Epithelial cell of esophagus (primary cell): Measurements from ENCODE around the gene MITF.

Source experiments
- DNase-seq: peaks from one replicate; pipeline ENCODE4 v3.0.0; 2010; ENCODE audit warnings: low read depth
- H3K4me3 ChIP-seq: 2 replicates; pipeline ENCODE4 v1.5.1; 2011; ENCODE audit warnings: mild to moderate bottlenecking, low read length, control low read depth
- CTCF ChIP-seq: IDR thresholded peaks from 2 replicates; pipeline ENCODE4 v1.5.1; 2011; ENCODE audit warnings: low read depth, mild to moderate bottlenecking, low read length, control low read depth, inconsistent platforms; ENCODE audit not compliant: insufficient read depth; ENCODE audit errors: missing control alignments

The MITF gene

GRCh38 chr3:69951616-69952015 lies 212.4 kb downstream of the MITF start:
- DNase-seq = no peak
- no peak for TF ChIP-seq CTCF
- no peak overlapping the region for H3K4me3 ChIP-seq

GRCh38 chr3:69959581-69959980 lies 220.3 kb downstream of the MITF start:
- no peak for DNase-seq
- no peak overlapping the region for H3K4me3 ChIP-seq
- TF ChIP-seq CTCF = no peak

GRCh38 chr3:69961706-69962439 lies 222.6 kb downstream of the MITF start:
- no peak for TF ChIP-seq CTCF
- H3K4me3 ChIP-seq = no peak overlapping the region
- peak; percentile 17 for DNase-seq

GRCh38 chr3:69963643-69964042 lies 224.4 kb downstream of the MITF start:
- DNase-seq = no peak
- no peak overlapping the region for H3K4me3 ChIP-seq
- TF ChIP-seq CTCF = no peak

GRCh38 chr3:69967156-69967555 lies 227.9 kb downstream of the MITF start:
- TF ChIP-seq CTCF = no peak
- no peak overlapping the region for H3K4me3 ChIP-seq
- no peak for DNase-seq

GRCh38 chr3:69970827-69971226 lies 231.6 kb downstream of the MITF start:
- DNase-seq = no peak
- no peak overlapping the region for H3K4me3 ChIP-seq
- TF ChIP-seq CTCF = no peak

GRCh38 chr3:69972672-69973071 lies 233.4 kb downstream of the MITF start:
- H3K4me3 ChIP-seq = no peak overlapping the region
- no peak for TF ChIP-seq CTCF
- no peak for DNase-seq
